Upper lobe of left lung (tissue), 6 donors: Measurements from ENCODE around the gene MEX3D. TPM values are rescaled to one million over a fixed set of nuclear protein-coding genes. Genes with fewer than 3 reads are reported as not detected.

ENCODE experiments used
- ATAC-seq, 2 donors: fragments of 200-7000 bp; cut with Tn5 transposase; one replicate each; pipeline ENCODE4 v1.9.1; 2022; ENCODE audit warnings: mild to moderate bottlenecking in 2 of 2, moderate library complexity in 2 of 2; ENCODE audit not compliant: low FRiP score in 2 of 2
- DNase-seq, 2 donors: peaks; one replicate each; pipeline ENCODE4 v3.0.0-alpha.2; 2019 to 2020
- H3K27ac ChIP-seq, 4 donors: fragments of 200-600 bp; sonication (generic); one replicate each; pipeline ENCODE4 v1.5.1; 2016 to 2019
- H3K27me3 ChIP-seq, 4 donors: fragments of 200-600 bp; sonication (generic); one replicate each; pipeline ENCODE4 v1.5.1; 2017 to 2019
- H3K36me3 ChIP-seq, 4 donors: fragments of 200-600 bp; sonication (generic); one replicate each; pipeline ENCODE4 v1.5.1; 2016 to 2019
- H3K4me1 ChIP-seq, 4 donors: fragments of 200-600 bp; sonication (generic); one replicate each; pipeline ENCODE4 v1.5.1; 2018 to 2019
- H3K4me3 ChIP-seq, 4 donors: fragments of 200-600 bp; sonication (generic); one replicate each; pipeline ENCODE4 v1.5.1; 2017 to 2019; ENCODE audit warnings: mild to moderate bottlenecking in 2 of 4, moderate library complexity in 1 of 4
- H3K9me3 ChIP-seq, 4 donors: fragments of 200-600 bp; sonication (generic); one replicate each; pipeline ENCODE4 v1.5.1; 2018 to 2019
- CTCF ChIP-seq, 6 experiments: fragments of 450-650 bp in 4 of 6; fragments of 200-600 bp in 2 of 6; sonication (generic) in 2 of 6; IDR thresholded peaks; one replicate each; pipeline ENCODE4 v1.5.1; 2016 to 2019; ENCODE audit warnings: antibody characterized with exemption in 6 of 6
- EP300 ChIP-seq, 4 donors: sonication (generic); formaldehyde crosslinking; IDR thresholded peaks; one replicate each; pipeline ENCODE4 v1.5.1; 2017; ENCODE audit warnings: antibody characterized with exemption in 4 of 4, control low read depth in 2 of 4
- POLR2A ChIP-seq, 4 donors: fragments of 450-650 bp; IDR thresholded peaks; one replicate each; pipeline ENCODE4 v1.5.1; 2016 to 2017; ENCODE audit warnings: antibody characterized with exemption in 4 of 4, mild to moderate bottlenecking in 2 of 4
- POLR2AphosphoS5 ChIP-seq, 2 donors: sonication (generic); formaldehyde crosslinking; IDR thresholded peaks; one replicate each; pipeline ENCODE4 v1.5.1; 2017; ENCODE audit warnings: antibody characterized with exemption in 2 of 2
- WGBS, 2 donors: methylation state at CpG; one replicate each; pipeline ENCODE4 v1.1.5; 2017 to 2018; 5-methylcytosine and 5-hydroxymethylcytosine counted together
- total RNA-seq, 6 donors: library from RNA; depleted of rRNA in 4 of 6; stranded (reverse); fragments of >200 nt in 4 of 6; gene quantifications; one replicate each; pipeline versions ENCODE4 v1.1.0 to v1.2.1, GENCODE V29; 2016 to 2021
- donor health status: DM: no; HTN: no; CAD: no; lungs with moderate emphysema.
- donor health status: DM: no; HTN: yes; CAD: no; lungs with severe emphysema.

MEX3D gene
- total RNA-seq, 6 donors from 2014 or later, result 18.0 to 43.7 (median 26.5) TPM

- DNase-seq (no peak), ATAC-seq (no peak)
- no peaks in the 10 kb centered on the region for H3K36me3 ChIP-seq
- H3K4me3 ChIP-seq, result no peak overlapping the region
- 82 to 92% methylated on average over 2 to 4 of the region's 4 CpGs for WGBS, 2 donors
- peaks cover 0 to 17% (median 6%) of the 10 kb centered on the region in 4 donors for H3K27me3 ChIP-seq
- no peak overlapping the region for H3K27ac ChIP-seq
- peaks cover 1 to 5% (median 3%) of the 10 kb centered on the region in 4 donors for H3K4me1 ChIP-seq
- TF ChIP-seq EP300 (IDR thresholded peaks at IDR 0.05), result no peak
- TF ChIP-seq POLR2A (IDR thresholded peaks at IDR 0.05), result no peak
- H3K9me3 ChIP-seq, result no peaks in the 10 kb centered on the region
Observed at GRCh38 chr19:1518471-1518870, 49.7 kb downstream of the MEX3D start.

- 62 to 74% methylated on average over 7 to 8 of the region's 8 CpGs for WGBS, 2 donors
- H3K4me1 ChIP-seq, result peaks cover 9 to 18% (median 14%) of the 10 kb centered on the region in 4 donors
- no peak for ATAC-seq
- DNase-seq, result no peak
- H3K27ac ChIP-seq, result no peak overlapping the region
- H3K4me3 ChIP-seq, result no peak overlapping the region
- H3K9me3 ChIP-seq, result no peaks in the 10 kb centered on the region
- H3K36me3 ChIP-seq, result no peaks in the 10 kb centered on the region
- H3K27me3 ChIP-seq, result peaks cover 0 to 25% (median 12%) of the 10 kb centered on the region in 4 donors
- TF ChIP-seq CTCF (IDR thresholded peaks at IDR 0.05) (no peak), POLR2A (IDR thresholded peaks at IDR 0.05) (no peak), EP300 (IDR thresholded peaks at IDR 0.05) (no peak), POLR2AphosphoS5 (IDR thresholded peaks at IDR 0.05) (no peak)
Observed at GRCh38 chr19:1516395-1516753, 51.8 kb downstream of the MEX3D start.

- Histone ChIP-seq H3K27ac (no peak overlapping the region), H3K4me3 (no peak overlapping the region), H3K36me3 (no peaks in the 10 kb centered on the region), H3K9me3 (no peaks in the 10 kb centered on the region), H3K4me1 (peaks cover 9 to 18% (median 14%) of the 10 kb centered on the region in 4 donors), H3K27me3 (peaks cover 0 to 29% (median 12%) of the 10 kb centered on the region in 4 donors)
- 72 to 83% methylated on average over 3 to 14 of the region's 14 CpGs for WGBS, 2 donors
- no peak for DNase-seq
- TF ChIP-seq EP300 (IDR thresholded peaks at IDR 0.05) (no peak), CTCF (IDR thresholded peaks at IDR 0.05) (no peak), POLR2AphosphoS5 (IDR thresholded peaks at IDR 0.05) (no peak), POLR2A (IDR thresholded peaks at IDR 0.05) (no peak)
- no peak for ATAC-seq
Observed at GRCh38 chr19:1514986-1515721, 53.0 kb downstream of the MEX3D start.

GRCh38 chr19:1514295-1514661 lies 53.8 kb downstream of the MEX3D start:
- DNase-seq (no peak), ATAC-seq (no peak)
- TF ChIP-seq POLR2A (IDR thresholded peaks at IDR 0.05) (no peak), POLR2AphosphoS5 (IDR thresholded peaks at IDR 0.05) (no peak), EP300 (IDR thresholded peaks at IDR 0.05) (no peak), CTCF (IDR thresholded peaks at IDR 0.05) (no peak)
- Histone ChIP-seq H3K4me1 (peaks cover 9 to 18% (median 14%) of the 10 kb centered on the region in 4 donors), H3K9me3 (no peaks in the 10 kb centered on the region), H3K27me3 (peaks cover 0 to 27% (median 12%) of the 10 kb centered on the region in 4 donors), H3K27ac (no peak overlapping the region), H3K4me3 (no peak overlapping the region), H3K36me3 (no peaks in the 10 kb centered on the region)
- 47 to 66% methylated on average over 8 to 10 of the region's 10 CpGs for WGBS, 2 donors

GRCh38 chr19:1513499-1514294 lies 54.4 kb downstream of the MEX3D start:
- Histone ChIP-seq H3K27me3 (peaks cover 0 to 27% (median 12%) of the 10 kb centered on the region in 4 donors), H3K9me3 (no peaks in the 10 kb centered on the region), H3K36me3 (no peaks in the 10 kb centered on the region), H3K4me1 (peaks cover 9 to 18% (median 14%) of the 10 kb centered on the region in 4 donors), H3K4me3 (peak overlapping the region; percentile 12 to 51 (median 48)), H3K27ac (peak overlapping the region in 1 of 4 donors; percentile 28)
- DNase-seq, result peak; percentile 39 to 94
- peak in 1 of 2 donors; percentile 73 for ATAC-seq
- no peak for TF ChIP-seq POLR2AphosphoS5 (IDR thresholded peaks at IDR 0.05)
- peak in 5 of 6 experiments; percentile 42 to 71 (median 61) for TF ChIP-seq CTCF (IDR thresholded peaks at IDR 0.05)
- no peak for TF ChIP-seq POLR2A (IDR thresholded peaks at IDR 0.05)
- TF ChIP-seq EP300 (IDR thresholded peaks at IDR 0.05), result no peak
- 7% methylated on average over 2 of the region's 52 CpGs; no CpG with 5 or more reads in 1 of the 2 donors for whole genome bisulfite sequencing, 2 donors
